Mammary epithelial cell (primary cell): ENCODE results near the gene DUSP22.

Experiments used
- EZH2 ChIP-seq: IDR thresholded peaks from 2 replicates; pipeline ENCODE4 v1.6.1; 2012; ENCODE audit warnings: low read length, inconsistent platforms, borderline replicate concordance
- TF ChIP-seq, protein P1 (sequence below), 2 donors: IDR thresholded peaks in 1 of 2; conservative IDR thresholded peaks in 1 of 2; 2 replicates each; pipeline ENCODE4 v1.5.1; 2011 to 2012; ENCODE audit warnings: inconsistent platforms in 2 of 2, low read length in 2 of 2, mild to moderate bottlenecking in 2 of 2, control low read depth in 1 of 2, low read depth in 1 of 2; ENCODE audit not compliant: insufficient read depth in 1 of 2; ENCODE audit errors: extremely low read depth in 1 of 2

DNA sequence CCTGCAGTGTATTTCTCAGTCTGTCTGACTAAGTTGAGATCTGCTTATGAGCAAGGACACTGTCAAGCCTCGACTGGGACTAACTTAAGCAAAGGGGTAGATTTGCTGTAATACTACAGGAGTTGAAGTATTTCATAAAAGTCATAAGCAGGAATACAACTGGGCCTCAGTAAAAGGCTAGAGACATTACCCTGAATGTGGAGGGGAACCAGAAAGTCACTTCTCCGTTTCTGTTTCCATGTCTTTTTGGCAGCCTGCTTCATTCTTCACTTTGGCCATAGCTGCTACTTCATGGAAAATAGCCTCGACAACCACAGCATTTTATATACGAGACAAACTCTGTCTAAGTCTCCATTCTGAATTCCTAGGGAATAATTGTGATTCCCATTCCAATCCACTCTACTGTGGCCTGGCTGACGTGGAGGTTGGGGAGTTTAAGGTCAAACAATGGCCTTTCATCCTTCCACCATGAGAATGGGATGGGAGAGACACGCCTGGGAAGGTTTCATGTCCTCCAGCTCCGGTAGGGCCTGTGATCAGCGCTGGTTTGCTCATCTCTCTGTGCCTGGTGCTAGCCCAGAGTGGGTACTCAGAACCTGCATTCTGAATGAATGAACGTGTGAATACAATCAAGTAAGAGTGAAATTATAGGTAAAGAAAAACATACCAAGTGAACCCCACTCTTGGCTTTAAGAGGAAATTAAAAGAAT lies 37.1 kb upstream of the DUSP22 start:
- TF ChIP-seq, protein P1, sequence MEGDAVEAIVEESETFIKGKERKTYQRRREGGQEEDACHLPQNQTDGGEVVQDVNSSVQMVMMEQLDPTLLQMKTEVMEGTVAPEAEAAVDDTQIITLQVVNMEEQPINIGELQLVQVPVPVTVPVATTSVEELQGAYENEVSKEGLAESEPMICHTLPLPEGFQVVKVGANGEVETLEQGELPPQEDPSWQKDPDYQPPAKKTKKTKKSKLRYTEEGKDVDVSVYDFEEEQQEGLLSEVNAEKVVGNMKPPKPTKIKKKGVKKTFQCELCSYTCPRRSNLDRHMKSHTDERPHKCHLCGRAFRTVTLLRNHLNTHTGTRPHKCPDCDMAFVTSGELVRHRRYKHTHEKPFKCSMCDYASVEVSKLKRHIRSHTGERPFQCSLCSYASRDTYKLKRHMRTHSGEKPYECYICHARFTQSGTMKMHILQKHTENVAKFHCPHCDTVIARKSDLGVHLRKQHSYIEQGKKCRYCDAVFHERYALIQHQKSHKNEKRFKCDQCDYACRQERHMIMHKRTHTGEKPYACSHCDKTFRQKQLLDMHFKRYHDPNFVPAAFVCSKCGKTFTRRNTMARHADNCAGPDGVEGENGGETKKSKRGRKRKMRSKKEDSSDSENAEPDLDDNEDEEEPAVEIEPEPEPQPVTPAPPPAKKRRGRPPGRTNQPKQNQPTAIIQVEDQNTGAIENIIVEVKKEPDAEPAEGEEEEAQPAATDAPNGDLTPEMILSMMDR (conservative IDR thresholded peaks at IDR 0.05 in 1 of 2, IDR thresholded peaks at IDR 0.05 in 1 of 2; ENCODE audit: extremely low read depth in 1 of 2, insufficient read depth in 1 of 2, low read depth in 1 of 2, low read length in 2 of 2), result no peak
- TF ChIP-seq EZH2, result no peak
